Gastroesophageal sphincter (tissue), 4 donors: ENCODE data around the gene TTC19. TPM values are rescaled to one million over a fixed set of nuclear protein-coding genes. Genes with fewer than 3 reads are reported as not detected.

Experiments used
- ATAC-seq: fragments of 150-250 bp; one replicate; pipeline ENCODE4 v1.9.1; 2016; ENCODE audit warnings: mild to moderate bottlenecking, moderate library complexity
- H3K27ac ChIP-seq, 4 donors: fragments of 200-600 bp; sonication (generic) in 3 of 4; 1 replicate in 3 of 4; 2 replicates in 1 of 4; pipeline ENCODE4 v1.5.1; 2016 to 2019
- H3K27me3 ChIP-seq: fragments of 200-600 bp; sonication (generic); one replicate; pipeline ENCODE4 v1.5.1; 2019
- H3K36me3 ChIP-seq, 2 donors: fragments of 200-600 bp; sonication (generic); one replicate each; pipeline ENCODE4 v1.5.1; 2019; ENCODE audit warnings: control low read depth in 1 of 2
- H3K4me1 ChIP-seq, 3 donors: fragments of 200-600 bp; sonication (generic); 1 replicate in 2 of 3; 2 replicates in 1 of 3; pipeline ENCODE4 v1.5.1; 2016 to 2019; ENCODE audit warnings: control low read depth in 2 of 3
- H3K4me3 ChIP-seq, 2 donors: fragments of 200-600 bp; sonication (generic); one replicate each; pipeline ENCODE4 v1.5.1; 2019; ENCODE audit warnings: mild to moderate bottlenecking in 1 of 2, moderate library complexity in 1 of 2
- H3K9me3 ChIP-seq, 3 donors: fragments of 200-600 bp; sonication (generic); one replicate each; pipeline ENCODE4 v1.5.1; 2017 to 2019; ENCODE audit warnings: control low read depth in 2 of 3
- EP300 ChIP-seq: sonication (generic); formaldehyde crosslinking; IDR thresholded peaks from one replicate; pipeline ENCODE4 v1.6.1; 2017; ENCODE audit warnings: antibody characterized with exemption, mild to moderate bottlenecking
- POLR2A ChIP-seq, 2 donors: fragments of 450-650 bp; IDR thresholded peaks; one replicate each; pipeline ENCODE4 v1.6.1; 2017; ENCODE audit warnings: antibody characterized with exemption in 2 of 2, mild to moderate bottlenecking in 2 of 2, moderate library complexity in 1 of 2
- POLR2AphosphoS5 ChIP-seq: sonication (generic); formaldehyde crosslinking; IDR thresholded peaks from one replicate; pipeline ENCODE4 v1.6.1; 2017; ENCODE audit warnings: antibody characterized with exemption
- WGBS, 2 donors: methylation state at CpG; one replicate each; pipeline ENCODE4 v1.1.5; 2018; ENCODE audit warnings: low coverage in 1 of 2; 5-methylcytosine and 5-hydroxymethylcytosine counted together
- total RNA-seq, 4 donors: library from RNA; depleted of rRNA; stranded (reverse); fragments of >200 nt; gene quantifications; one replicate each; pipeline ENCODE4 v1.1.0, GENCODE V29; 2016
- TF ChIP-seq, protein P1 (sequence below), 4 experiments: fragments of 200-600 bp in 2 of 4; fragments of 450-650 bp in 2 of 4; sonication (generic) in 1 of 4; IDR thresholded peaks; one replicate each; pipeline ENCODE4 v1.5.1; 2017 to 2019; ENCODE audit warnings: antibody characterized with exemption in 4 of 4, mild to moderate bottlenecking in 2 of 4, moderate library complexity in 2 of 4

Gene TTC19, protein sequence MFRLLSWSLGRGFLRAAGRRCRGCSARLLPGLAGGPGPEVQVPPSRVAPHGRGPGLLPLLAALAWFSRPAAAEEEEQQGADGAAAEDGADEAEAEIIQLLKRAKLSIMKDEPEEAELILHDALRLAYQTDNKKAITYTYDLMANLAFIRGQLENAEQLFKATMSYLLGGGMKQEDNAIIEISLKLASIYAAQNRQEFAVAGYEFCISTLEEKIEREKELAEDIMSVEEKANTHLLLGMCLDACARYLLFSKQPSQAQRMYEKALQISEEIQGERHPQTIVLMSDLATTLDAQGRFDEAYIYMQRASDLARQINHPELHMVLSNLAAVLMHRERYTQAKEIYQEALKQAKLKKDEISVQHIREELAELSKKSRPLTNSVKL
- total RNA-seq, result 10 to 100 TPM; 22.1 to 57.1 (median 40.0) TPM

DNA sequence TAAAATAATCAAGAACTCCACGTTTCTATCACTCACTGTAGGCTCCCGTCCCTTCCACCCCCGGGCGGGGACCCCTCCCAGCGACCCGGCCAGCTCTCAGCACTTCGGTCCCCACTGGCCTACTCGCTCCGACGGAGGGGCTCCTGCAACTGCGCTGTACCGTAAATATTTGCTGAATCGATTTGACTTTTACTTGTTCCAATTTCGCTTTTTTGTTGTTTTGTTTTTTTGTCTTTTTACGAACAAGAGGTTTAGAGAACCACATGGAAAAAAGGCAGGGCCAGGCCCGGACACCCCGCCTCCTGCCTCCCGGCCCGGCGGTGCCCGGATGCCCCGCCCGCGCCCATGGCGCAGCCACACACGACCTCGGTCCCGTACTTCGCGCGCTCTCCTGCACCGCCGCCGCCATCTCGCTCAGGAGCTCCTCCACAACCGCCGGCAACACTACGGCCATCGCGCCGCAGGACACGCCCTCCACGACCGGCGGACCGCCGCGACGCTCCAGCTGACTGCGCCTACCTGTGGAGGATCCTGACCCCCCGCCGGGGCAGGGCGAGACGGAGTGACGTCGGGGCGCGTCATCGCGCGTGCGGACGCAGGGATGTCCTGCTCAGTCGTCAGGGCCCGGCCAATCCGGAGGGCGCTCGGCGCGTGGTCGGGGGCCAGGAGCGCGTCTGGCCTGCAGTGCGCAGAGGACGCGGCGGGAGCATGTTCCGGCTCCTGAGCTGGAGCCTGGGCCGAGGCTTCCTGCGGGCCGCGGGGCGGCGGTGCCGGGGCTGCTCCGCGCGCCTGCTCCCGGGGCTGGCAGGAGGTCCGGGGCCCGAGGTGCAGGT lies at the start of gene TTC19, which contains the start of gene ZSWIM7:
TTC19 (plus strand) TSS at position 684 of the 833 bp plus-strand sequence; CDS start at position 709, 25 bp downstream.
ZSWIM7 (minus strand) TSS at position 564 of the 833 bp plus-strand sequence; CDS start at position 454, 110 bp downstream.
- H3K9me3 ChIP-seq, result peaks cover 0 to 4% (median 0%) of the 10 kb centered on the region in 3 donors
- peak within 1 kb of the TSS; percentile 85 to 98 (median 94) for H3K27ac ChIP-seq
- peak; percentile 99 for ATAC-seq
- H3K27me3 ChIP-seq, result no peaks in the 10 kb centered on the region
- TF ChIP-seq, protein P1, sequence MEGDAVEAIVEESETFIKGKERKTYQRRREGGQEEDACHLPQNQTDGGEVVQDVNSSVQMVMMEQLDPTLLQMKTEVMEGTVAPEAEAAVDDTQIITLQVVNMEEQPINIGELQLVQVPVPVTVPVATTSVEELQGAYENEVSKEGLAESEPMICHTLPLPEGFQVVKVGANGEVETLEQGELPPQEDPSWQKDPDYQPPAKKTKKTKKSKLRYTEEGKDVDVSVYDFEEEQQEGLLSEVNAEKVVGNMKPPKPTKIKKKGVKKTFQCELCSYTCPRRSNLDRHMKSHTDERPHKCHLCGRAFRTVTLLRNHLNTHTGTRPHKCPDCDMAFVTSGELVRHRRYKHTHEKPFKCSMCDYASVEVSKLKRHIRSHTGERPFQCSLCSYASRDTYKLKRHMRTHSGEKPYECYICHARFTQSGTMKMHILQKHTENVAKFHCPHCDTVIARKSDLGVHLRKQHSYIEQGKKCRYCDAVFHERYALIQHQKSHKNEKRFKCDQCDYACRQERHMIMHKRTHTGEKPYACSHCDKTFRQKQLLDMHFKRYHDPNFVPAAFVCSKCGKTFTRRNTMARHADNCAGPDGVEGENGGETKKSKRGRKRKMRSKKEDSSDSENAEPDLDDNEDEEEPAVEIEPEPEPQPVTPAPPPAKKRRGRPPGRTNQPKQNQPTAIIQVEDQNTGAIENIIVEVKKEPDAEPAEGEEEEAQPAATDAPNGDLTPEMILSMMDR (IDR thresholded peaks at IDR 0.05), result peak in 2 of 4 experiments; percentile 11 to 33
- TF ChIP-seq POLR2AphosphoS5 (peak; percentile 98), EP300 (peak; percentile 52), POLR2A (IDR thresholded peaks at IDR 0.05) (peak; percentile 97 to 98)
- H3K4me3 ChIP-seq, result peak within 1 kb of the TSS; percentile 60 to 71
- peaks cover 3 to 36% (median 8%) of the 10 kb centered on the region in 3 donors for H3K4me1 ChIP-seq
- WGBS, 2 donors, result 0% methylated on average over 10 to 46 of the region's 91 CpGs
- H3K36me3 ChIP-seq, result peaks cover 0 to 40% of the 10 kb centered on the region in 2 donors

DNA sequence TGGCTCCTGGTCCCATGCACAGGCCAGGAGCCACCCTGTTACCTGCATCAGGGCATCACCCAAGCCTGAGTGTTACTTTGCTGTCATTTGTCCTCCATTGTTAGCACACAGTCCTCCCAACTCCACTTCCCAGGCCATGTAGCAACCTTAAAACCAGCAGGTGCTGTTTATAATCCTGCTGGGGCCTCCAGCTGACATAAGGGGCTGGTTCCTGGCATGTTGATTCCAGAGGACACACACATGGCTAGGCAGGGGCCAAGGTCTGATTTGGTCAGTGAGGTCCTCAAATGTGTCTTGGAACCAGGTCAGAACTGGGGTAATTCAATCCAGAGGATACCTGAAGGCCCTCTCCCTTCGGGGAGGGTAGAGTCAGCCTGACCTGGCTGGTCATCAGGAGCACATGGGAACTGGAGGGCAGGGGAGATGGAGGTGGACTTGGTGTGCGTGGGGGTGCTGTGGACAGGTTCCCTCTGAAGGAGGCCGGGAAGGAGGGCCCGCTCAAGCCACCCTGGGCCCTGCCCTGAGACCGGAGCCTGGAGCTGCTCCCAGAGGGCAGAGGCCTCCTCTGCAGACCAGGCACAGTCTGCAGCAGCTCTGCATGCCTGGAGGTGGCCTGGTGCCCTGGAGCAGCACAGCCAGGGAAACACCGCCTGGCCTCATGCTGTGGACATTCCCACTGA lies 48.1 kb upstream of the TTC19 start:
- Histone ChIP-seq H3K36me3 (no peaks in the 10 kb centered on the region), H3K4me1 (peaks cover 0 to 4% (median 0%) of the 10 kb centered on the region in 3 donors), H3K4me3 (no peak overlapping the region), H3K27me3 (peaks cover 22% of the 10 kb centered on the region), H3K27ac (no peak overlapping the region), H3K9me3 (no peaks in the 10 kb centered on the region)
- TF ChIP-seq POLR2A (IDR thresholded peaks at IDR 0.05) (no peak), EP300 (no peak), POLR2AphosphoS5 (no peak)
- TF ChIP-seq, protein P1 (IDR thresholded peaks at IDR 0.05), result no peak
- ATAC-seq, result no peak
- WGBS, 2 donors, result 100% methylated on average over 1 of the region's 6 CpGs; no CpG with 5 or more reads in 1 of the 2 donors

- no peaks in the 10 kb centered on the region for H3K4me1 ChIP-seq
- H3K36me3 ChIP-seq, result no peaks in the 10 kb centered on the region
- peaks cover 17% of the 10 kb centered on the region for H3K27me3 ChIP-seq
- TF ChIP-seq POLR2A (IDR thresholded peaks at IDR 0.05), result no peak
- TF ChIP-seq EP300, result no peak
- TF ChIP-seq, protein P1 (IDR thresholded peaks at IDR 0.05), result no peak
- no peak for TF ChIP-seq POLR2AphosphoS5
- no peaks in the 10 kb centered on the region for H3K9me3 ChIP-seq
- WGBS, 2 donors, result 74 to 80% methylated on average over 1 to 3 of the region's 7 CpGs
- no peak overlapping the region for H3K4me3 ChIP-seq
- ATAC-seq, result no peak
- no peak overlapping the region for H3K27ac ChIP-seq
Observed at GRCh38 chr17:15952048-15952532, 47.5 kb upstream of the TTC19 start.

DNA sequence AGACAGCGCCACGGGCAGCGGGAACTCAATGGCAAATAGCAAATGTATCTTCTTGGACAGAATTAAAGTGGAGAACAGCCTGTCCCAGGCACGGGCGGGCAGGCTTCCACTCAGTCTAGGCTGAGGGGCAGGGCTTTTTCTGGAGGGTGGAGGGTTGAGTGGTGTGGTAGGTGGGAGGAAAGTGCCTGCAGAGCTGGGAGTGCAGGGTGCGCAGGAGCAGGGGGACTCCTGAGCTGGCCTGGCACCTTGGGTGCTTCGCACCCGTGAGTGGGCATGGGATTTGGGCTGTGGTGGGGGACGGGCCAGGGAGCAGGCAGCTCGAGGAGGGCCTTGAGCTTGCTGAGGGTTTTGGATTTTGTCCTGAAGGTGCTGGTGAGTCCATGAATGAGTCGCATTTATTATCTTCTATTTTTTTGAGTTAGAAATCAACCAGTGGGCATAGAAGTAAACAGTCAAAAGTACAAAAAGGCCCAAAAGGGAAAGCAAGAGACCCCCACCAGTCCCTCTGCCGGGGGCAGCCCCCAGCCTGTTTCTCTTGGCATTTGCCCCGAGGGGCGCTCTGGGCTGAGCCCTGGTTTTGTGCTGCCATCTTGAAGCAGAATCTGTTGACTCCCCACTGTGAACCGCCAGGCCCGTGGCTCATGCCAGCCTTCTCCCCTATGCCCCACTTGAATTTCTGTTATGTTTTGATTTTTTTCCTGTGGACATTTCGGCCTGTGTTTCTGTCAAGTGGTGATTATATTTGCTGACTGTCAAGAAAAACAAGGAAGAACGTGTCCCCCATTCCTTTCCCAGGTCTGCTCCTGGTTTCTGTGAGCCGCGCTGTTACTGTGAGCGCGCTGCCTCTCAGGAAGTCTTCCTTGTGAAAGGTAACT lies 46.5 kb upstream of the TTC19 start:
- TF ChIP-seq, protein P1 (IDR thresholded peaks at IDR 0.05), result no peak
- TF ChIP-seq POLR2A (IDR thresholded peaks at IDR 0.05), result no peak
- TF ChIP-seq EP300, result no peak
- TF ChIP-seq POLR2AphosphoS5, result no peak
- Histone ChIP-seq H3K27me3 (peaks cover 7% of the 10 kb centered on the region), H3K9me3 (no peaks in the 10 kb centered on the region), H3K27ac (no peak overlapping the region), H3K36me3 (no peaks in the 10 kb centered on the region), H3K4me1 (no peaks in the 10 kb centered on the region), H3K4me3 (no peak overlapping the region)
- ATAC-seq, result no peak
- 85 to 86% methylated on average over 11 to 14 of the region's 22 CpGs for WGBS, 2 donors
